Fibroblast of lung (primary cell): ENCODE data around the gene MLLT10.

ENCODE experiments used
- EZH2 ChIP-seq: IDR thresholded peaks from 2 replicates; pipeline ENCODE4 v1.5.1; 2012; ENCODE audit warnings: low read length, control low read depth, mild to moderate bottlenecking; ENCODE audit errors: missing control alignments
- TF ChIP-seq, protein P1 (sequence below), 2 donors: IDR thresholded peaks in 1 of 2; conservative IDR thresholded peaks in 1 of 2; 1 replicate in 1 of 2; 2 replicates in 1 of 2; pipeline ENCODE4 v1.5.1; 2011 to 2012; ENCODE audit warnings: low read length in 2 of 2, control low read depth in 1 of 2, inconsistent platforms in 1 of 2, low read depth in 1 of 2, mild to moderate bottlenecking in 1 of 2

- TF ChIP-seq, protein P1, sequence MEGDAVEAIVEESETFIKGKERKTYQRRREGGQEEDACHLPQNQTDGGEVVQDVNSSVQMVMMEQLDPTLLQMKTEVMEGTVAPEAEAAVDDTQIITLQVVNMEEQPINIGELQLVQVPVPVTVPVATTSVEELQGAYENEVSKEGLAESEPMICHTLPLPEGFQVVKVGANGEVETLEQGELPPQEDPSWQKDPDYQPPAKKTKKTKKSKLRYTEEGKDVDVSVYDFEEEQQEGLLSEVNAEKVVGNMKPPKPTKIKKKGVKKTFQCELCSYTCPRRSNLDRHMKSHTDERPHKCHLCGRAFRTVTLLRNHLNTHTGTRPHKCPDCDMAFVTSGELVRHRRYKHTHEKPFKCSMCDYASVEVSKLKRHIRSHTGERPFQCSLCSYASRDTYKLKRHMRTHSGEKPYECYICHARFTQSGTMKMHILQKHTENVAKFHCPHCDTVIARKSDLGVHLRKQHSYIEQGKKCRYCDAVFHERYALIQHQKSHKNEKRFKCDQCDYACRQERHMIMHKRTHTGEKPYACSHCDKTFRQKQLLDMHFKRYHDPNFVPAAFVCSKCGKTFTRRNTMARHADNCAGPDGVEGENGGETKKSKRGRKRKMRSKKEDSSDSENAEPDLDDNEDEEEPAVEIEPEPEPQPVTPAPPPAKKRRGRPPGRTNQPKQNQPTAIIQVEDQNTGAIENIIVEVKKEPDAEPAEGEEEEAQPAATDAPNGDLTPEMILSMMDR (conservative IDR thresholded peaks at IDR 0.05 in 1 of 2, IDR thresholded peaks at IDR 0.05 in 1 of 2; ENCODE audit: low read depth in 1 of 2, low read length in 2 of 2): no peak
- no peak for TF ChIP-seq EZH2
These were observed 158.9 kb downstream of the MLLT10 start for GRCh38 chr10:21692916-21693315.
